Measurements from ENCODE around the gene DAB2.

- TF ChIP-seq CEBPB (IDR thresholded peaks at IDR 0.05; ENCODE audit: low read depth, low read length) (no peak), KDM1A (IDR thresholded peaks at IDR 0.05; ENCODE audit: borderline replicate concordance, low read length) (no peak), CTCF (IDR thresholded peaks at IDR 0.05; ENCODE audit: control extremely low read depth in 1 of 3, insufficient read depth in 1 of 3, low read depth in 1 of 3, low read length in 3 of 3) (no peak), TBP (IDR thresholded peaks at IDR 0.05; ENCODE audit: low read depth, low read length) (no peak), HDAC6 (IDR thresholded peaks at IDR 0.05; ENCODE audit: low read depth, low read length) (no peak), RNF2 (IDR thresholded peaks at IDR 0.05; ENCODE audit: borderline replicate concordance, low read depth, low read length, missing control alignments, poor library complexity, severe bottlenecking) (no peak), HDAC2 (IDR thresholded peaks at IDR 0.05; ENCODE audit: borderline replicate concordance in 1 of 2, low read depth in 2 of 2, low read length in 2 of 2) (no peak), POLR2AphosphoS5 (IDR thresholded peaks at IDR 0.05; ENCODE audit: low read depth, low read length) (no peak), EZH2 (IDR thresholded peaks at IDR 0.05; ENCODE audit: low read depth, low read length, severe bottlenecking) (no peak), POLR2A (IDR thresholded peaks at IDR 0.05; ENCODE audit: control extremely low read depth in 1 of 2, low read depth in 2 of 2, low read length in 2 of 2) (no peak), ATF2 (IDR thresholded peaks at IDR 0.05; ENCODE audit: low read length) (no peak)
These were observed 43.4 kb downstream of the DAB2 start for GRCh38 chr5:39381376-39381775.
